Measurements from ENCODE around the gene BBS10. TPM values are rescaled to one million over a fixed set of nuclear protein-coding genes. Genes with fewer than 3 reads are reported as not detected.
A peak's percentile ranks its signal among the peaks of the same experiment; 100 is the strongest.

Gene BBS10
- total and polyA plus RNA-seq, 9 of the 15 experiments (the other 6 are each of a cell fraction or from before 2014, with no cell fraction given), result 2.3 to 14.9 (median 5.9) TPM

DNA sequence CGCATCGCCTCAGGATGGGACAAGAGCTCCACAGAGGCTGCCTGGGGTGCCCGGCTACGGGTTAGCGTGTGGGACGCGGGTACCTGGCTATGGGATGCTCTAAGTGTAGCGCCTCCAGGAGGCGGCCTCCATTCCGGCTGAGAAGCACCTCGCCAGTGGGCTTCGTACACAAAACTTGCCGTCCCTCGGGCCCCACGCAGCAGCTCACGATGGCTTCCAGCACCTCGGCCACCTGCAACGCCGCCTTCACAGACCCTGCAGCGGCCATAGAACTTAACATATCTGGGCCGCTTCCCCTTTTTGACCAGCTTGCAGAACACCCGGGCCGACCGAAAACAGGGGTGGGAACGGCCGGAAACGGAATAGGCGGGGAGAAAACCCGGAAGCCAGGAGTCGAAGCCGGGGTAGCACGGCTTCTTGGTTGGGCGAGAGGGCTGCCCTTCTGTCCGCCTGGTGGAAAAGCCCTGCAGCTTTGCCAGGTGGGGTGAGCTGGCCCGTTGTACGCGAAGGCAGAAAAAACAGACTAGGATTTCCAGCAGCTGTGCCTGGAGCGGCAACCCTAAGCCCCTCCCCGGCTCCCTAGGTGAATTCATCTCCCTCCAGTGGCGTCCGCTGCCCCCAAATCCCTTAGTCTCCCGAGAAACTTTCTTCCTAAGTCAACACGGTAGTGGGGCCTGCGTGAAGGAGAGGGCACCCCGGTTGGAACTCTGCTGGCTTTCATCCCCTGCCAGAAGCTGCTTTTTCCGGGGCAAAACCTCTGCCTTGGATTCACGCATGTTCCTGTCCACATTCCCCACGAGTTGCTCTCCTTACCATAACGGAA is at the start of gene BBS10 (continued):
- TF ChIP-seq TBL1XR1 (IDR thresholded peaks at IDR 0.05; ENCODE audit: low read length in 2 of 2) (no peak), SIX5 (IDR thresholded peaks at IDR 0.05; ENCODE audit: borderline replicate concordance in 1 of 2, insufficient read depth in 1 of 2, low read depth in 1 of 2, low read length in 2 of 2) (no peak), PURB (CRISPR knock-in tag; IDR thresholded peaks at IDR 0.05; ENCODE audit: low read depth) (no peak), SRF (CRISPR knock-in tag; IDR thresholded peaks at IDR 0.05) (no peak), HDAC2 (IDR thresholded peaks at IDR 0.05) (peak; percentile 62; the same call in 1 of the 2 replicates), THRAP3 (IDR thresholded peaks at IDR 0.05; ENCODE audit: borderline replicate concordance) (no peak), MIER1 (IDR thresholded peaks at IDR 0.05; ENCODE audit: low read depth) (no peak), RBM39 (optimal IDR thresholded peaks at IDR 0.05; ENCODE audit: low read depth, low read length) (no peak), ZNF76 (CRISPR knock-in tag; IDR thresholded peaks at IDR 0.05; ENCODE audit: borderline replicate concordance) (no peak), GTF2F1 (IDR thresholded peaks at IDR 0.05; ENCODE audit: low read depth, low read length) (no peak), MEIS2 (IDR thresholded peaks at IDR 0.05; ENCODE audit: partially characterized antibody) (no peak), ZEB2 (IDR thresholded peaks at IDR 0.05) (peak; percentile 58; the same call in 1 of the 2 replicates), ZNF764 (CRISPR knock-in tag; IDR thresholded peaks at IDR 0.05; ENCODE audit: low read depth) (0 out of 2 replicates have a peak, but pooled peaks have one; percentile 20)
- TF ChIP-seq, protein P1, sequence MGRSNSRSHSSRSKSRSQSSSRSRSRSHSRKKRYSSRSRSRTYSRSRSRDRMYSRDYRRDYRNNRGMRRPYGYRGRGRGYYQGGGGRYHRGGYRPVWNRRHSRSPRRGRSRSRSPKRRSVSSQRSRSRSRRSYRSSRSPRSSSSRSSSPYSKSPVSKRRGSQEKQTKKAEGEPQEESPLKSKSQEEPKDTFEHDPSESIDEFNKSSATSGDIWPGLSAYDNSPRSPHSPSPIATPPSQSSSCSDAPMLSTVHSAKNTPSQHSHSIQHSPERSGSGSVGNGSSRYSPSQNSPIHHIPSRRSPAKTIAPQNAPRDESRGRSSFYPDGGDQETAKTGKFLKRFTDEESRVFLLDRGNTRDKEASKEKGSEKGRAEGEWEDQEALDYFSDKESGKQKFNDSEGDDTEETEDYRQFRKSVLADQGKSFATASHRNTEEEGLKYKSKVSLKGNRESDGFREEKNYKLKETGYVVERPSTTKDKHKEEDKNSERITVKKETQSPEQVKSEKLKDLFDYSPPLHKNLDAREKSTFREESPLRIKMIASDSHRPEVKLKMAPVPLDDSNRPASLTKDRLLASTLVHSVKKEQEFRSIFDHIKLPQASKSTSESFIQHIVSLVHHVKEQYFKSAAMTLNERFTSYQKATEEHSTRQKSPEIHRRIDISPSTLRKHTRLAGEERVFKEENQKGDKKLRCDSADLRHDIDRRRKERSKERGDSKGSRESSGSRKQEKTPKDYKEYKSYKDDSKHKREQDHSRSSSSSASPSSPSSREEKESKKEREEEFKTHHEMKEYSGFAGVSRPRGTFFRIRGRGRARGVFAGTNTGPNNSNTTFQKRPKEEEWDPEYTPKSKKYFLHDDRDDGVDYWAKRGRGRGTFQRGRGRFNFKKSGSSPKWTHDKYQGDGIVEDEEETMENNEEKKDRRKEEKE (IDR thresholded peaks at IDR 0.05; ENCODE audit: borderline replicate concordance in 1 of 2, control insufficient read depth in 1 of 2, low read depth in 2 of 2, low read length in 1 of 2), result 0 out of 4 replicates have a peak, but pooled peaks of 1 of the 2 experiments have one; percentile 75
- TF ChIP-seq, protein P2, sequence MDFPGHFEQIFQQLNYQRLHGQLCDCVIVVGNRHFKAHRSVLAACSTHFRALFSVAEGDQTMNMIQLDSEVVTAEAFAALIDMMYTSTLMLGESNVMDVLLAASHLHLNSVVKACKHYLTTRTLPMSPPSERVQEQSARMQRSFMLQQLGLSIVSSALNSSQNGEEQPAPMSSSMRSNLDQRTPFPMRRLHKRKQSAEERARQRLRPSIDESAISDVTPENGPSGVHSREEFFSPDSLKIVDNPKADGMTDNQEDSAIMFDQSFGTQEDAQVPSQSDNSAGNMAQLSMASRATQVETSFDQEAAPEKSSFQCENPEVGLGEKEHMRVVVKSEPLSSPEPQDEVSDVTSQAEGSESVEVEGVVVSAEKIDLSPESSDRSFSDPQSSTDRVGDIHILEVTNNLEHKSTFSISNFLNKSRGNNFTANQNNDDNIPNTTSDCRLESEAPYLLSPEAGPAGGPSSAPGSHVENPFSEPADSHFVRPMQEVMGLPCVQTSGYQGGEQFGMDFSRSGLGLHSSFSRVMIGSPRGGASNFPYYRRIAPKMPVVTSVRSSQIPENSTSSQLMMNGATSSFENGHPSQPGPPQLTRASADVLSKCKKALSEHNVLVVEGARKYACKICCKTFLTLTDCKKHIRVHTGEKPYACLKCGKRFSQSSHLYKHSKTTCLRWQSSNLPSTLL (IDR thresholded peaks at IDR 0.05), result no peak
- TF ChIP-seq, protein P3, sequence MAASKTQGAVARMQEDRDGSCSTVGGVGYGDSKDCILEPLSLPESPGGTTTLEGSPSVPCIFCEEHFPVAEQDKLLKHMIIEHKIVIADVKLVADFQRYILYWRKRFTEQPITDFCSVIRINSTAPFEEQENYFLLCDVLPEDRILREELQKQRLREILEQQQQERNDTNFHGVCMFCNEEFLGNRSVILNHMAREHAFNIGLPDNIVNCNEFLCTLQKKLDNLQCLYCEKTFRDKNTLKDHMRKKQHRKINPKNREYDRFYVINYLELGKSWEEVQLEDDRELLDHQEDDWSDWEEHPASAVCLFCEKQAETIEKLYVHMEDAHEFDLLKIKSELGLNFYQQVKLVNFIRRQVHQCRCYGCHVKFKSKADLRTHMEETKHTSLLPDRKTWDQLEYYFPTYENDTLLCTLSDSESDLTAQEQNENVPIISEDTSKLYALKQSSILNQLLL (CRISPR knock-in tag; IDR thresholded peaks at IDR 0.05; ENCODE audit: borderline replicate concordance), result no peak
- TF ChIP-seq, protein P4, sequence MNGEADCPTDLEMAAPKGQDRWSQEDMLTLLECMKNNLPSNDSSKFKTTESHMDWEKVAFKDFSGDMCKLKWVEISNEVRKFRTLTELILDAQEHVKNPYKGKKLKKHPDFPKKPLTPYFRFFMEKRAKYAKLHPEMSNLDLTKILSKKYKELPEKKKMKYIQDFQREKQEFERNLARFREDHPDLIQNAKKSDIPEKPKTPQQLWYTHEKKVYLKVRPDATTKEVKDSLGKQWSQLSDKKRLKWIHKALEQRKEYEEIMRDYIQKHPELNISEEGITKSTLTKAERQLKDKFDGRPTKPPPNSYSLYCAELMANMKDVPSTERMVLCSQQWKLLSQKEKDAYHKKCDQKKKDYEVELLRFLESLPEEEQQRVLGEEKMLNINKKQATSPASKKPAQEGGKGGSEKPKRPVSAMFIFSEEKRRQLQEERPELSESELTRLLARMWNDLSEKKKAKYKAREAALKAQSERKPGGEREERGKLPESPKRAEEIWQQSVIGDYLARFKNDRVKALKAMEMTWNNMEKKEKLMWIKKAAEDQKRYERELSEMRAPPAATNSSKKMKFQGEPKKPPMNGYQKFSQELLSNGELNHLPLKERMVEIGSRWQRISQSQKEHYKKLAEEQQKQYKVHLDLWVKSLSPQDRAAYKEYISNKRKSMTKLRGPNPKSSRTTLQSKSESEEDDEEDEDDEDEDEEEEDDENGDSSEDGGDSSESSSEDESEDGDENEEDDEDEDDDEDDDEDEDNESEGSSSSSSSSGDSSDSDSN (IDR thresholded peaks at IDR 0.05; ENCODE audit: borderline replicate concordance in 1 of 2, low read depth in 2 of 2, low read length in 2 of 2), result peak; percentile 62 to 68; a peak in 2 of 4 replicates
